NB4 (cell line): ENCODE data around the gene SLC31A1.

ENCODE experiments used
- DNase-seq: peaks from one replicate; pipeline ENCODE4 v3.0.0; 2010; ENCODE audit warnings: low read depth
- H3K4me3 ChIP-seq: one replicate; pipeline ENCODE4 v1.5.1; 2011; ENCODE audit warnings: mild to moderate bottlenecking, low read depth, low read length, moderate library complexity
- CTCF ChIP-seq: IDR thresholded peaks from one replicate; pipeline ENCODE4 v1.5.1; 2012; ENCODE audit warnings: low read depth, low read length
- MYC ChIP-seq: IDR thresholded peaks from 2 replicates; pipeline ENCODE4 v1.6.1; 2011; ENCODE audit warnings: low read depth, low read length
- POLR2A ChIP-seq: IDR thresholded peaks from 2 replicates; pipeline ENCODE4 v1.6.1; 2011; ENCODE audit warnings: mild to moderate bottlenecking; ENCODE audit not compliant: insufficient read length; ENCODE audit errors: extremely low read depth
- TF ChIP-seq, protein P1 (sequence below): IDR thresholded peaks from 2 replicates; pipeline ENCODE4 v1.6.1; 2011; ENCODE audit warnings: low read depth, low read length

The SLC31A1 gene

GRCh38 chr9:113306566-113306965 is 85.2 kb downstream of the SLC31A1 start:
- no peak for DNase-seq
- H3K4me3 ChIP-seq: no peak overlapping the region
- no peak for TF ChIP-seq POLR2A
- TF ChIP-seq MYC: no peak
- TF ChIP-seq CTCF: no peak
- TF ChIP-seq, protein P1, sequence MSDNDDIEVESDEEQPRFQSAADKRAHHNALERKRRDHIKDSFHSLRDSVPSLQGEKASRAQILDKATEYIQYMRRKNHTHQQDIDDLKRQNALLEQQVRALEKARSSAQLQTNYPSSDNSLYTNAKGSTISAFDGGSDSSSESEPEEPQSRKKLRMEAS: no peak

GRCh38 chr9:113307396-113307975 is 86.1 kb downstream of the SLC31A1 start:
- TF ChIP-seq, protein P1: no peak
- TF ChIP-seq CTCF (no peak), POLR2A (no peak), MYC (no peak)
- H3K4me3 ChIP-seq: no peak overlapping the region
- no peak for DNase-seq

DNA sequence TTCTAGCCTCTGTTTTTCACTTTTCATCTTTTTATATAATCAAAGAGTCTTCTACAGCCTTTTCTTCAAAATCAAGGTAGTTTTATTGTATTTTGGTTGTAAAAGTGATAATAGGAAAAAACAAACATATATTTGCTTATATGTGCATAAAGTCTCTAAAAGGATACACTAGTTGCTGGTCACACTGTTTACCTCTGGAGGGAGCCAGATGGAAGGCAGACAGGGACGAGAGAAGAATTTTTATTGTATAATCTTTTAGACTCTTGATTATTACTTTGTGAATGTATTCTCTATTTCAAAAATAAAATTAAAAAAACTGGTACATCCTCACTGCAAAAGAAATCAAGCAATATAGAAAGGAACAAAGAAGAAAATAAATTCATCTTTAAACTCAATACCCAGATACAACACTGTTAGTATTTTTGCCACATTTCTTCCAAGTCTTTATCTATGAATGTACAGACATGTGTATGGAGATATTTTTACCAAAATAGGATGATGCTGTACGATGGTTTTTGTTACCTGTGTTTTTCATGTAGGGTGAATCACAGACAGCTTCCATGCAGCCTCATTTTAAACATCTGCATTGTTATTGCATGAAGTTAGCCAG is 88.0 kb downstream of the SLC31A1 start:
- peak; percentile 52 for DNase-seq
- TF ChIP-seq, protein P1: no peak
- TF ChIP-seq CTCF: peak; percentile 72
- TF ChIP-seq MYC: no peak
- no peak for TF ChIP-seq POLR2A
- no peak overlapping the region for H3K4me3 ChIP-seq

DNA sequence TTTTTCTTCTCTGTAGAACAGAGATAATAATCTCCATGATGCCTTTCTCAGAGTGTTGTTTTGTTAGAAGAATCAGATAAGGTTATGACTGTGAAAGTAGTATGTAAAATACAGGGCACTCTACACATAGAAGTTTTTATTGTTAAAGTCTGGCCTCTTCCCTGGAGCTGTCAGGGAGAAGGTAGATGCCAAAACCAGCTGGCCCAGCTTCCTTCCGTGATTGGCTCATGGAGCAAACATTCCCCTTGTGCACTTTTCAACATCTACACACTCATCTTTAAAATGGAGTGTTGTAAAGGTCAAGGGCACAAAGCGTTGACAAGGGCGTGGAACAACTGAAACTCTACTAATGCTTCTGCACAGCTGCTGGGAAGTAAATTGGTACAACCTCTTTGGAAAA is 89.2 kb downstream of the SLC31A1 start:
- H3K4me3 ChIP-seq: no peak overlapping the region
- TF ChIP-seq, protein P1: no peak
- TF ChIP-seq POLR2A (no peak), CTCF (no peak), MYC (no peak)
- DNase-seq: no peak

GRCh38 chr9:113311961-113312360 is 90.6 kb downstream of the SLC31A1 start:
- no peak overlapping the region for H3K4me3 ChIP-seq
- DNase-seq: no peak
- TF ChIP-seq POLR2A (no peak), CTCF (no peak), MYC (no peak)
- TF ChIP-seq, protein P1: no peak
